SK-N-SH (cell line): ENCODE measurements around the gene PNN. TPM values are rescaled to one million over a fixed set of nuclear protein-coding genes. Genes with fewer than 3 reads are reported as not detected.
"Not testable (repeated sequence)": the region's sequence is repeated elsewhere in the genome, so short reads cannot be mapped to it uniquely, and the experiment has no call there.

ENCODE experiments used
- CTCF ChIA-PET: fragments of 300-600, 350-600 bp; formaldehyde crosslinking; extraction: SDS; loops from one replicate; lab custom pipeline; 2021; lab: Yijun Ruan, JAX
- POLR2A ChIA-PET: fragments of 350-600 bp; sonication (Branson Sonifier 250); formaldehyde crosslinking; extraction: SDS; loops from one replicate; lab custom pipeline; 2020; ENCODE audit warnings: antibody characterized with exemption, inconsistent platforms; lab: Yijun Ruan, JAX
- DNase-seq: peaks from one replicate; pipeline ENCODE4 v3.0.0; 2012
- H2AFZ ChIP-seq: fragments of 200-600 bp; sonication (generic); 2 replicates; pipeline ENCODE4 v1.8.1; 2016; ENCODE audit warnings: antibody characterized with exemption, mild to moderate bottlenecking, low read depth
- H3F3A ChIP-seq: fragments of 200-600 bp; sonication (generic); replicated peaks from 2 replicates; pipeline ENCODE3; 2016; ENCODE audit warnings: antibody characterized with exemption, mild to moderate bottlenecking; ENCODE audit not compliant: insufficient read depth
- H3K27ac ChIP-seq, 2 experiments: fragments of 200-500 bp in 1 of 2; fragments of 200-600 bp in 1 of 2; sonication (Bioruptor generic) in 1 of 2; sonication (generic), shearing (Covaris generic) in 1 of 2; 2 replicates each; pipeline versions ENCODE4 v1.5.1 to v1.6.1; 2014 to 2016; ENCODE audit warnings: low read depth in 2 of 2, inconsistent platforms in 1 of 2, low read length in 1 of 2, mild to moderate bottlenecking in 1 of 2, mixed read lengths in 1 of 2
- H3K27me3 ChIP-seq: fragments of 200-600 bp; sonication (generic), shearing (Covaris generic); 2 replicates; pipeline ENCODE4 v1.6.1; 2016; ENCODE audit warnings: mixed run types; ENCODE audit not compliant: insufficient read depth
- H3K36me3 ChIP-seq, 2 experiments: fragments of 200-500 bp in 1 of 2; fragments of 200-600 bp in 1 of 2; sonication (Bioruptor generic) in 1 of 2; sonication (generic) in 1 of 2; replicated peaks in 1 of 2; 2 replicates each; pipeline versions ENCODE3 to v1.5.1; 2014 to 2016; ENCODE audit warnings: low read length in 1 of 2, mild to moderate bottlenecking in 1 of 2; ENCODE audit not compliant: insufficient read depth in 2 of 2, control insufficient read depth in 1 of 2
- H3K4me1 ChIP-seq, 2 experiments: fragments of 200-500 bp in 1 of 2; fragments of 200-600 bp in 1 of 2; sonication (Bioruptor generic) in 1 of 2; sonication (generic), shearing (Covaris generic) in 1 of 2; 2 replicates each; pipeline versions ENCODE4 v1.5.1 to v1.6.1; 2014 to 2016; ENCODE audit warnings: low read depth in 1 of 2, low read length in 1 of 2, mixed run types in 1 of 2; ENCODE audit not compliant: insufficient read depth in 2 of 2, control insufficient read depth in 1 of 2
- H3K4me2 ChIP-seq: fragments of 200-600 bp; sonication (generic), shearing (Covaris generic); 2 replicates; pipeline ENCODE4 v1.6.1; 2017; ENCODE audit warnings: mixed run types
- H3K4me3 ChIP-seq, 2 experiments: fragments of 200-500 bp in 1 of 2; fragments of 200-600 bp in 1 of 2; sonication (Bioruptor generic) in 1 of 2; sonication (generic), shearing (Covaris generic) in 1 of 2; 2 replicates each; pipeline versions ENCODE4 v1.5.1 to v1.8.1; 2014 to 2016; ENCODE audit warnings: low read depth in 2 of 2, inconsistent platforms in 1 of 2, low read length in 1 of 2, mild to moderate bottlenecking in 1 of 2, mixed read lengths in 1 of 2, moderate library complexity in 1 of 2
- H3K79me2 ChIP-seq: fragments of 200-600 bp; sonication (generic); 2 replicates; pipeline ENCODE4 v1.8.1; 2017; ENCODE audit warnings: mild to moderate bottlenecking; ENCODE audit not compliant: insufficient read depth
- H3K9ac ChIP-seq: fragments of 200-600 bp; sonication (generic); 2 replicates; pipeline ENCODE4 v1.6.1; 2017; ENCODE audit warnings: mixed run types
- H3K9me2 ChIP-seq: fragments of 200-600 bp; sonication (generic); 2 replicates; pipeline ENCODE4 v1.6.1; 2017; ENCODE audit warnings: mixed run types
- H3K9me3 ChIP-seq: fragments of 200-600 bp; sonication (generic); 2 replicates; pipeline ENCODE4 v1.6.1; 2017; ENCODE audit warnings: mixed run types, mild to moderate bottlenecking, moderate library complexity
- H4K20me1 ChIP-seq: fragments of 200-600 bp; sonication (generic); 2 replicates; pipeline ENCODE4 v1.6.1; 2017; ENCODE audit warnings: mild to moderate bottlenecking, mixed run types; ENCODE audit not compliant: insufficient read depth
- ELF1 ChIP-seq: IDR thresholded peaks from 2 replicates; pipeline ENCODE4 v1.4.0; 2012
- EZH2phosphoT487 ChIP-seq: fragments of 200-600 bp; sonication (generic); IDR thresholded peaks from 2 replicates; pipeline ENCODE4 v1.6.1; 2017; ENCODE audit warnings: low read depth, mixed run types, mild to moderate bottlenecking, antibody characterized with exemption, moderate library complexity, borderline replicate concordance
- FOXJ3 ChIP-seq: sonication (generic); formaldehyde crosslinking; IDR thresholded peaks from 2 replicates; pipeline ENCODE4 v1.5.1; 2020; ENCODE audit warnings: mild to moderate bottlenecking, missing genetic modification reagents
- FOXM1 ChIP-seq: IDR thresholded peaks from 2 replicates; pipeline ENCODE4 v1.4.0; 2012; ENCODE audit warnings: low read depth, mild to moderate bottlenecking
- GABPA ChIP-seq: IDR thresholded peaks from 2 replicates; pipeline ENCODE4 v1.4.0; 2012; ENCODE audit warnings: low read depth, mild to moderate bottlenecking
- GATA2 ChIP-seq: sonication (generic); formaldehyde crosslinking; IDR thresholded peaks from 2 replicates; pipeline ENCODE4 v1.5.0; 2020; ENCODE audit warnings: mild to moderate bottlenecking, missing genetic modification reagents
- NFIC ChIP-seq: IDR thresholded peaks from 2 replicates; pipeline ENCODE4 v1.4.0; 2012; ENCODE audit warnings: borderline replicate concordance
- NRF1 ChIP-seq: IDR thresholded peaks from 2 replicates; pipeline ENCODE4 v1.6.1; 2012; ENCODE audit warnings: low read depth, mild to moderate bottlenecking, low read length
- RAD21 ChIP-seq: IDR thresholded peaks from 2 replicates; pipeline ENCODE4 v1.6.1; 2012; ENCODE audit warnings: mild to moderate bottlenecking, low read length
- RCOR1 ChIP-seq: fragments of 150-350 bp; IDR thresholded peaks from 2 replicates; pipeline ENCODE4 v1.6.1; 2017; ENCODE audit warnings: antibody characterized with exemption, low read length
- RFX5 ChIP-seq: IDR thresholded peaks from 2 replicates; pipeline ENCODE4 v1.6.1; 2012; ENCODE audit warnings: mild to moderate bottlenecking, improper control_type of control experiment, low read length
- SIN3A ChIP-seq: IDR thresholded peaks from 2 replicates; pipeline ENCODE4 v1.6.1; 2012; ENCODE audit warnings: low read depth, mild to moderate bottlenecking, low read length, moderate library complexity, borderline replicate concordance
- TCF12 ChIP-seq: IDR thresholded peaks from 2 replicates; pipeline ENCODE4 v1.4.0; 2012
- TEAD4 ChIP-seq: IDR thresholded peaks from 2 replicates; pipeline ENCODE4 v1.4.0; 2012; ENCODE audit warnings: mild to moderate bottlenecking, borderline replicate concordance; ENCODE audit not compliant: insufficient read depth
- WGBS: methylation state at CpG from one replicate; pipeline ENCODE4 v1.1.6; 2017; ENCODE audit warnings: low lambda C conversion rate; 5-methylcytosine and 5-hydroxymethylcytosine counted together
- polyA plus RNA-seq, 3 experiments: library from polyadenylated mRNA; depleted of rRNA; stranded (reverse); fragments of >200 nt; gene quantifications; 2 replicates each; pipeline ENCODE4 v1.2.3, GENCODE V29; 2012
- TF ChIP-seq, protein P1 (sequence below): IDR thresholded peaks from 2 replicates; pipeline ENCODE4 v1.6.1; 2012; ENCODE audit warnings: mild to moderate bottlenecking, low read depth, low read length, moderate library complexity
- TF ChIP-seq, protein P2 (sequence below): IDR thresholded peaks from 2 replicates; pipeline ENCODE4 v1.4.0; 2012; ENCODE audit warnings: low read depth, borderline replicate concordance

The PNN gene
- polyA plus RNA-seq, 1 of the 3 experiments (the other 2 are of a cell fraction) = 8.8 TPM

DNA sequence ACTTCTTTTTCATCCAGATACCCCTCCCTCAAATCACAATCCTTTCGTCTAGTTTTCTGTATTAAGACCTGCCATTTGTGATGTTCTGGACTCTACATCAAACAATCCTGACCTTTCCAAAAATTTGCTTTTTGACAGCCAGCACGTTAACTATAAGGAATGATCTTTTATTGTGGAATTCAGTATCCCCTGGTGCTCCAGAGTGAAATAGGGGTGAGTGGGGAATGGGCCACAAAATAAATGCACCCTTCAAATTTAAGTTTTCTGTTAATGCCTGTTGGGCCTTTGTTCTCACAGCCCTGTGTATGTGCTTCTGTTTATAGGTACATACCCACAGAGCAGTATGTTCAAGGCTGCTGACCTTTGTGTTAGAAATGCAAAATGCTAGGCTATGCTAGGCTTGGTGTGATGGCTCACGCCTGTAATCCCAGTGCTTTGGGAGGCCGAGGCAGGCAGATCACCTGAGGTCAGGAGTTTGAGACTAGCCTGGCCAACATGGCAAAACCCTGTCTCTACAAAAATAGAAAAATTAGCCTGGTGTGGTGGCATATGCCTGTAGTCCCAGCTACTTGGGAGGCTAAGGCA is 12.0 kb downstream of the PNN start:
- Histone ChIP-seq H3K4me2 (no peak overlapping the region), H3K27ac (no peak overlapping the region), H3K4me3 (no peak overlapping the region), H3K79me2 (no peaks in the 10 kb centered on the region), H3K9ac (no peak overlapping the region), H3K9me2 (no peaks in the 10 kb centered on the region), H2AFZ (no peak overlapping the region), H3K36me3 (peaks cover 14% of the 10 kb centered on the region in 2 experiments), H3K4me1 (no peaks in the 10 kb centered on the region), H3K27me3 (no peaks in the 10 kb centered on the region), H3F3A (peaks cover 14% of the 10 kb centered on the region), H4K20me1 (no peaks in the 10 kb centered on the region), H3K9me3 (no peaks in the 10 kb centered on the region)
- no peak for DNase-seq
- 78% methylated on average over 3 of the region's 4 CpGs for WGBS
- ChIA-PET POLR2A (no interaction called here), CTCF (no interaction called here)
- TF ChIP-seq EZH2phosphoT487 (no peak), RCOR1 (no peak)

DNA sequence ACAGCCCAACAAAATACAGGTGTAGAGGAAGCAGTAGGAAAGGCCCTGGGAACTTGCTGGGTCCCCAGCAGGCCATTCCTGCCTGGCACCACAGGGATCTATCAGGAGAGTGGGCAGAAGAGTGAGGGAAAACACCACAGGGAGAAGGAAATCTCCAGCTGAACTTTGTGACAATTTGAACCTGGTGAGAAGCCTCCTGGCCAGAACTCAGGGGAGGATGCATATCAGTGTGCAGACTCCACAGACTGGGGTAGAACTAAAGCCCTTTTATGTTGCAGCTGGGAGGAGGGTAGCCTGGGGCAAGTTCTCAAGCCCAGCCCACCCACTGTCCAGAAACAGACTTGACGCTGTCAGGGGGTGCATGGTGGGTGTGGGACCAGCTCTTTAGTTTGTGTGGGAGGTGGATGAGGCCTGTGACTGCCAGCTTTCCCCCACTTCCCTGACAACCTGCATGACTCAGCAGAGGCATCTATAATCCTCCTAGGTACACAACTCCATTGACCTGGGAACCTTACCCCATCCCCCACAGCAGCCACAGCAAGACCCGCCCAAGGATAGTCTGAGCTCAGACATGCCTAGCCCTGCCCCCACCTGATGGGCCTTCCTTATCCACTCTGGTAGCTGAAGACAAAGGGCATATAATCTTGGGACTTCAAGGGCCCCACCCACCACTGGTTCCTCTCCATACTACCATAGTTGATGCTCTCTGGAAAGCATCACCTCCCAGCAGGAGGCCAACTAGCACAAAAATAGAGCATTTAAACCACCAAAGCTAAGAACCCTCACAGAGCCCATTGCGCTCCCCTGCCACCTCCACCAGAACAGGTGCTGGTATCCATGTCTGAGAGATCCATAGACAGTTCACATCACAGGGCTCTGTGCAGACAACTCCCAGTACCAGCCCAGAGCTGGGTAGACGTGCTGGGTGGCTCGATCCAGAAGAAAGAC is 28.9 kb downstream of the PNN start:
- ChIA-PET CTCF (no interaction called here), POLR2A (no interaction called here)
- H3F3A ChIP-seq = no peaks in the 10 kb centered on the region
- no peaks in the 10 kb centered on the region for H3K9me2 ChIP-seq
- H2AFZ ChIP-seq = no peak overlapping the region
- no peak for DNase-seq
- WGBS = 100% methylated on average over 1 of the region's 5 CpGs
- no peak overlapping the region for H3K9ac ChIP-seq
- no peaks in the 10 kb centered on the region for H4K20me1 ChIP-seq
- H3K36me3 ChIP-seq = no peaks in the 10 kb centered on the region
- no peak overlapping the region for H3K4me3 ChIP-seq
- no peak overlapping the region for H3K4me2 ChIP-seq
- no peak for TF ChIP-seq FOXJ3 (CRISPR knock-in tag)
- no peak for TF ChIP-seq ELF1
- no peak for TF ChIP-seq TCF12
- TF ChIP-seq NFIC = no peak
- TF ChIP-seq GABPA = no peak
- TF ChIP-seq, protein P1, sequence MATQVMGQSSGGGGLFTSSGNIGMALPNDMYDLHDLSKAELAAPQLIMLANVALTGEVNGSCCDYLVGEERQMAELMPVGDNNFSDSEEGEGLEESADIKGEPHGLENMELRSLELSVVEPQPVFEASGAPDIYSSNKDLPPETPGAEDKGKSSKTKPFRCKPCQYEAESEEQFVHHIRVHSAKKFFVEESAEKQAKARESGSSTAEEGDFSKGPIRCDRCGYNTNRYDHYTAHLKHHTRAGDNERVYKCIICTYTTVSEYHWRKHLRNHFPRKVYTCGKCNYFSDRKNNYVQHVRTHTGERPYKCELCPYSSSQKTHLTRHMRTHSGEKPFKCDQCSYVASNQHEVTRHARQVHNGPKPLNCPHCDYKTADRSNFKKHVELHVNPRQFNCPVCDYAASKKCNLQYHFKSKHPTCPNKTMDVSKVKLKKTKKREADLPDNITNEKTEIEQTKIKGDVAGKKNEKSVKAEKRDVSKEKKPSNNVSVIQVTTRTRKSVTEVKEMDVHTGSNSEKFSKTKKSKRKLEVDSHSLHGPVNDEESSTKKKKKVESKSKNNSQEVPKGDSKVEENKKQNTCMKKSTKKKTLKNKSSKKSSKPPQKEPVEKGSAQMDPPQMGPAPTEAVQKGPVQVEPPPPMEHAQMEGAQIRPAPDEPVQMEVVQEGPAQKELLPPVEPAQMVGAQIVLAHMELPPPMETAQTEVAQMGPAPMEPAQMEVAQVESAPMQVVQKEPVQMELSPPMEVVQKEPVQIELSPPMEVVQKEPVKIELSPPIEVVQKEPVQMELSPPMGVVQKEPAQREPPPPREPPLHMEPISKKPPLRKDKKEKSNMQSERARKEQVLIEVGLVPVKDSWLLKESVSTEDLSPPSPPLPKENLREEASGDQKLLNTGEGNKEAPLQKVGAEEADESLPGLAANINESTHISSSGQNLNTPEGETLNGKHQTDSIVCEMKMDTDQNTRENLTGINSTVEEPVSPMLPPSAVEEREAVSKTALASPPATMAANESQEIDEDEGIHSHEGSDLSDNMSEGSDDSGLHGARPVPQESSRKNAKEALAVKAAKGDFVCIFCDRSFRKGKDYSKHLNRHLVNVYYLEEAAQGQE = no peak
- no peak for TF ChIP-seq NRF1
- no peak for TF ChIP-seq RFX5
- TF ChIP-seq SIN3A = no peak
- TF ChIP-seq GATA2 = no peak
- TF ChIP-seq, protein P2, sequence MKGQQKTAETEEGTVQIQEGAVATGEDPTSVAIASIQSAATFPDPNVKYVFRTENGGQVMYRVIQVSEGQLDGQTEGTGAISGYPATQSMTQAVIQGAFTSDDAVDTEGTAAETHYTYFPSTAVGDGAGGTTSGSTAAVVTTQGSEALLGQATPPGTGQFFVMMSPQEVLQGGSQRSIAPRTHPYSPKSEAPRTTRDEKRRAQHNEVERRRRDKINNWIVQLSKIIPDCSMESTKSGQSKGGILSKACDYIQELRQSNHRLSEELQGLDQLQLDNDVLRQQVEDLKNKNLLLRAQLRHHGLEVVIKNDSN = no peak
- no peak for TF ChIP-seq FOXM1
- TF ChIP-seq TEAD4 = no peak
- no peak for TF ChIP-seq RAD21
- H3K27me3 ChIP-seq = no peaks in the 10 kb centered on the region
- H3K27ac ChIP-seq = no peak overlapping the region
- no peaks in the 10 kb centered on the region for H3K9me3 ChIP-seq
- H3K79me2 ChIP-seq = no peaks in the 10 kb centered on the region
- H3K4me1 ChIP-seq = no peaks in the 10 kb centered on the region; a peak in 1 of 4 replicates

DNA sequence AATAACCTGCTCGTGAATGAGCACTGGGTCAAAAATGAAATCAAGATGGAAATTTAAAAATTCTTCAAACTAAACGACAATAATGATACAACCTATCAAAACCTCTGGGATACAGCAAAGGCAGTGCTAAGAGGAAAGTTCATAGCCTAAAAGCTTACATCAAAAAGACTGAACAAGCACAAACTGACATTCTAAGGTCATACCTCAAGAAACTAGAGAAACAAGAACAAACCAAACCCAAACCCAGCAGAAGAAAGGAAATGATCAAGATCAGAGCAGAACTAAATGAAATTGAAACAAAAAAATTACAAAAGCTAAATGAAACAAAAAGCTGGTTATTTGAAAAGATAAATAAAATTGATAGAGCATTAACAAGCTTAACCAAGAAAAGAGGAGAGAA is 32.4 kb downstream of the PNN start:
- WGBS = 35% methylated on average over 2 of the region's 2 CpGs
- H3K27me3 ChIP-seq, CTCF ChIA-PET, H3K4me1 ChIP-seq, H3K4me2 ChIP-seq, H3K9ac ChIP-seq, H3K27ac ChIP-seq, DNase-seq, H3K9me3 ChIP-seq, H3F3A ChIP-seq, H3K9me2 ChIP-seq, H3K79me2 ChIP-seq, H3K4me3 ChIP-seq, POLR2A ChIA-PET, H2AFZ ChIP-seq, H3K36me3 ChIP-seq, H4K20me1 ChIP-seq: not testable (repeated sequence)
